Suprapubic skin (tissue), 4 donors: ENCODE results near the gene RANBP3L. TPM values are rescaled to one million over a fixed set of nuclear protein-coding genes. Genes with fewer than 3 reads are reported as not detected.

Experiments
- DNase-seq, 2 donors: peaks; one replicate each; pipeline ENCODE4 v3.0.0-alpha.2; 2019; ENCODE audit warnings: low spot score in 2 of 2
- H3K27ac ChIP-seq: fragments of 200-600 bp; sonication (generic); one replicate; pipeline ENCODE4 v1.5.1; 2019
- H3K27me3 ChIP-seq: fragments of 200-600 bp; sonication (generic); one replicate; pipeline ENCODE4 v1.5.1; 2019
- H3K36me3 ChIP-seq: fragments of 200-600 bp; sonication (generic); one replicate; pipeline ENCODE4 v1.5.1; 2019
- H3K4me1 ChIP-seq: fragments of 200-600 bp; sonication (generic); one replicate; pipeline ENCODE4 v1.5.1; 2019
- H3K4me3 ChIP-seq: fragments of 200-600 bp; sonication (generic); one replicate; pipeline ENCODE4 v1.5.1; 2019; ENCODE audit warnings: mild to moderate bottlenecking
- H3K9me3 ChIP-seq: fragments of 200-600 bp; sonication (generic); one replicate; pipeline ENCODE4 v1.5.1; 2019
- EP300 ChIP-seq: sonication (generic); formaldehyde crosslinking; IDR thresholded peaks from one replicate; pipeline ENCODE4 v1.6.1; 2017; ENCODE audit warnings: antibody characterized with exemption
- POLR2A ChIP-seq, 2 donors: fragments of 450-650 bp; IDR thresholded peaks; one replicate each; pipeline ENCODE4 v1.6.1; 2017; ENCODE audit warnings: antibody characterized with exemption in 2 of 2, mild to moderate bottlenecking in 2 of 2, moderate library complexity in 2 of 2
- POLR2AphosphoS5 ChIP-seq, 3 donors: sonication (generic); formaldehyde crosslinking; IDR thresholded peaks; one replicate each; pipeline ENCODE4 v1.6.1; 2017; ENCODE audit warnings: antibody characterized with exemption in 3 of 3
- WGBS: methylation state at CpG from one replicate; pipeline ENCODE4 v1.1.5; 2018; 5-methylcytosine and 5-hydroxymethylcytosine counted together
- total RNA-seq, 4 donors: library from RNA; depleted of rRNA; stranded (reverse); fragments of >200 nt; gene quantifications; one replicate each; pipeline ENCODE4 v1.1.0, GENCODE V29; 2016
- TF ChIP-seq, protein P1 (sequence below), 2 donors: fragments of 200-600 bp in 1 of 2; fragments of 450-650 bp in 1 of 2; sonication (generic) in 1 of 2; IDR thresholded peaks; one replicate each; pipeline ENCODE4 v1.5.1; 2016 to 2019; ENCODE audit warnings: antibody characterized with exemption in 2 of 2, mild to moderate bottlenecking in 1 of 2, moderate library complexity in 1 of 2

The RANBP3L gene
- total RNA-seq, 4 donors from 2014 or later: 0.95 to 2.8 (median 1.5) TPM

DNA sequence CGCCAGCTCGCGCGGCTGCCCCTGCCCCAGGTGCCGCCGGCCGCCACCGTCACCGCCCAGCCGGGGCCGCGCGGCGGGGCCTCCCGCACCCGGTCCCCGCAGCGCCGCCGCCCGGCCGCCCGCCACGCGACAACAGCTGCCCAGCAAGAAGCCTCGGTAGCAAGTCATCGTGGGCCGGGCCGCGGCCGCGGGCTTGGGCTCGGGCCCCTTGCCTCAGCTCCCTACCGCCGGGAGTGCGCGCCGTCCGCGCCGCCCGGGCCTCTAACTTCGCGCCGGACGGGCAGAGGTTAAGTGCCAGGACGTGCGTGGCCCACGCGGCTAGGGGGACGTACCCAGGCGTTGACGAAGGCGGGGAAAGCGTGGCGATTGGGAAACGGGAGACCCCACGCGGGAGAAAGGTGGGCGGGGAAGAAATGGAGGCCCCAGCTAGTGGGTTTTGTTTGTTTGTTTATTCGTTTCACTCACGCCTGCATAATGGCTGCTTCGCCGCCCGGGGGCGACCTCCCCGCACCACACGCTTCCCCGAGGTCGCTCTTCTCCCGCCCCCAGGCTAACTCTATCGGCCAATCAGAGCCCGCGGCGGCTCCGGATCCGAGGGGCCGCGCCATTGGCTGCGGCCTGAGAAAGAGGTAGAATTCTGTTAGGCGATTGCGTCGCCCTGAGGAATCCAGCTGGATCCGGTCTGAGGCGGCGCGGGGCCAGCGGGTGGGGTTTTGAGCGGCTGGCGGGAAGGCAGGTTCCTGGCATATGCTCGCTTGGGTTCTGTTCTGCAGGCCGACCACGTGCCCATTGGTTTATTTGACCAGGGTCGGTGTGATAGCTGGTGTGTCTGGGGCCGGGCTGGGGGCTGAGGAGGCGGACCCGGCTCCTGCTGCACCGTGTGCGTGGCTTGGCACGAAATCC lies 59.8 kb downstream of the RANBP3L start, which contains the start of gene NADK2:
TSS of gene NADK2 (minus strand) at position 295 of the 903 bp plus-strand sequence. CDS start at position 168, 127 bp downstream.
- no peaks in the 10 kb centered on the region for H3K36me3 ChIP-seq
- DNase-seq: peak; percentile 96 to 97
- H3K4me3 ChIP-seq: peak within 1 kb of the TSS; percentile 89
- TF ChIP-seq, protein P1, sequence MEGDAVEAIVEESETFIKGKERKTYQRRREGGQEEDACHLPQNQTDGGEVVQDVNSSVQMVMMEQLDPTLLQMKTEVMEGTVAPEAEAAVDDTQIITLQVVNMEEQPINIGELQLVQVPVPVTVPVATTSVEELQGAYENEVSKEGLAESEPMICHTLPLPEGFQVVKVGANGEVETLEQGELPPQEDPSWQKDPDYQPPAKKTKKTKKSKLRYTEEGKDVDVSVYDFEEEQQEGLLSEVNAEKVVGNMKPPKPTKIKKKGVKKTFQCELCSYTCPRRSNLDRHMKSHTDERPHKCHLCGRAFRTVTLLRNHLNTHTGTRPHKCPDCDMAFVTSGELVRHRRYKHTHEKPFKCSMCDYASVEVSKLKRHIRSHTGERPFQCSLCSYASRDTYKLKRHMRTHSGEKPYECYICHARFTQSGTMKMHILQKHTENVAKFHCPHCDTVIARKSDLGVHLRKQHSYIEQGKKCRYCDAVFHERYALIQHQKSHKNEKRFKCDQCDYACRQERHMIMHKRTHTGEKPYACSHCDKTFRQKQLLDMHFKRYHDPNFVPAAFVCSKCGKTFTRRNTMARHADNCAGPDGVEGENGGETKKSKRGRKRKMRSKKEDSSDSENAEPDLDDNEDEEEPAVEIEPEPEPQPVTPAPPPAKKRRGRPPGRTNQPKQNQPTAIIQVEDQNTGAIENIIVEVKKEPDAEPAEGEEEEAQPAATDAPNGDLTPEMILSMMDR (IDR thresholded peaks at IDR 0.05): peak; percentile 33 to 70
- TF ChIP-seq EP300: no peak
- peak; percentile 20 to 70 (median 63) for TF ChIP-seq POLR2AphosphoS5 (IDR thresholded peaks at IDR 0.05)
- peak; percentile 42 to 76 for TF ChIP-seq POLR2A (IDR thresholded peaks at IDR 0.05)
- no peaks in the 10 kb centered on the region for H3K27me3 ChIP-seq
- peaks cover 31% of the 10 kb centered on the region for H3K4me1 ChIP-seq
- H3K27ac ChIP-seq: peak within 1 kb of the TSS; percentile 95
- under 1% methylated on average over 53 of the region's 100 CpGs for WGBS
- H3K9me3 ChIP-seq: no peaks in the 10 kb centered on the region

DNA sequence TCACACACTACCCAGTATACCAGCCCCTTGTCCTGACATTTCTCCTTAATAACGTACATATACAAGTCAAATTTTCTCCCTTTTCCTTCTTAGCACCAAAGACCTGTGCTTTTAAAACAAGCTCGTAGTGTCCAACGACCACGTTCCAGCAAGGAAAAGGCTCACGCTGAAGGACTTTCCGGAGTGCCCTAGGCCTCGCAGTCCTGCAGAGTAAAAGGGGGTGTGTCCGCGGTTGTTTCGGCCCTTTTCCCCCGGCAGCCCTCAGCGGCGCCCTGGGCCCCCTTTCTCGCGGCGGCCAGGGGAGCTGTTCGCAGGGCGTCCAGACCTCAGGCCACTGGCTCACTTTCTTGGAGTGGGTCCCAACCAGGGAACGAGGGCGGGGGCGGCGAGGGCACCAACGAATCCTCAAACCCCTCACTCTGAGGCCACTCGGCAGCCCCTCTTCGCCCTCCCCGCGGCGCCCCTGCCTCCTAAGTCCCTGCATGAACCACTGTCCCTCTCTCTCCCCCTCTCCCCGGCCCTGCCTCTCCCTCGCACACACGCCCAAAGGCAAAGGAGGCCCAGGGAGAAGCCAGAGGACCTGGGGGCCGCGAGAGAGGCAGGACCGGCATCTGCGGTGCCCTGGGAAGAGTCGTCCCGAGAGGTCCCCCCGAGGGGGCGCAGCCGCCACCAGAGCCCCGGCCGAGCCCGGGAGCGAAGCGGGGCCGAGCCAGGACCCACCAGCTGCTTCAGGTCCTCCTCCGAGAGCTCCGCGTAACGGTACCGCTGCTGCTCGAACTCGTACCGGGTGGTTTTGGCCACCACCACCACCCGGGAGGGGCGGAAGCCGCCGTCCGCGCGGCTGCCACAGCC lies 60.7 kb downstream of the RANBP3L start:
- H3K9me3 ChIP-seq: no peaks in the 10 kb centered on the region
- peak; percentile 80 to 83 for DNase-seq
- peak overlapping the region; percentile 89 for H3K4me3 ChIP-seq
- H3K27ac ChIP-seq: peak overlapping the region; percentile 95
- peaks cover 31% of the 10 kb centered on the region for H3K4me1 ChIP-seq
- H3K36me3 ChIP-seq: no peaks in the 10 kb centered on the region
- no peaks in the 10 kb centered on the region for H3K27me3 ChIP-seq
- TF ChIP-seq, protein P1 (IDR thresholded peaks at IDR 0.05): no peak
- TF ChIP-seq POLR2AphosphoS5 (IDR thresholded peaks at IDR 0.05): no peak
- TF ChIP-seq POLR2A (IDR thresholded peaks at IDR 0.05): no peak
- no peak for TF ChIP-seq EP300
- WGBS: 0% methylated on average over 18 of the region's 61 CpGs

DNA sequence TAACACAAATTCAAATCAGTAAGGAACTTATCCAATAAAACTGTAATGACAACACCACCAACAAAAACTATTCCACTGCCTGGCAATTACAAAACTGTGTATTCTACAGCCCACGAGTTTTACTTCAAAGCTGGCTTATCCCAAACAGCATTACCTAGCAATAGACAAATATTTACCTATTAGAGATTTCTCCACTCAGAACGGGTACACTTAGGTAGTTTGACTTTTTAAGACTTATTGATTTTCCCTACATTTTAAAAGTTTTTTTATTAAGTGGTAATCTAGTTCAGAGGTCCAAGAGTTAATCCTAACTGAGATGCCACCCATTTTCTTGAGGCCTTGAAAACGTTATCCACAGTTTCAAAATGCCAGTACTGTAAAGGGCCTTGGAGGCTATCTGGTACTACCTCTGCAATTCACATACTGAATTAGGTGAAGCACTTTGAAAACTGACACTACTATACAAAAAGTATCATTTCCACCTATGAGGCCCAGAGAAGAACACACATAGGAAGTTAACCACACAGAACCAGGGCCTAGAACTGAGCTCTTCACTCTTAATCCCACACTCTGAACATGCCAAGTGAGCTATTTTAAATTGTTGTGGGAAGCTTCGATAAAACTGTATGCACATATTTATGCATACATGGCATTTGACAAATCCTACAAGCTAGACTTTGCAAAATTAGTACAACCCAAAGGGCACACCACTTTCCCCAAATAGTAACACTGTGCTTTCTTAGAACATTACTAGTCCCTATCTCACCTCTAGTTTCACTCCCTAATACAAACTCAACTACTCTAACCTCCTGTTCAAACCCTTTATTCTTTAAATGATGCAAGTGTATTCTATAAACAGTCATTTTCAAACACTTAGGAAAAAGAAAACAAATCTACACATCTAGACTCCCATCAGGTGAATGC lies 62.1 kb downstream of the RANBP3L start:
- no peak overlapping the region for H3K27ac ChIP-seq

DNA sequence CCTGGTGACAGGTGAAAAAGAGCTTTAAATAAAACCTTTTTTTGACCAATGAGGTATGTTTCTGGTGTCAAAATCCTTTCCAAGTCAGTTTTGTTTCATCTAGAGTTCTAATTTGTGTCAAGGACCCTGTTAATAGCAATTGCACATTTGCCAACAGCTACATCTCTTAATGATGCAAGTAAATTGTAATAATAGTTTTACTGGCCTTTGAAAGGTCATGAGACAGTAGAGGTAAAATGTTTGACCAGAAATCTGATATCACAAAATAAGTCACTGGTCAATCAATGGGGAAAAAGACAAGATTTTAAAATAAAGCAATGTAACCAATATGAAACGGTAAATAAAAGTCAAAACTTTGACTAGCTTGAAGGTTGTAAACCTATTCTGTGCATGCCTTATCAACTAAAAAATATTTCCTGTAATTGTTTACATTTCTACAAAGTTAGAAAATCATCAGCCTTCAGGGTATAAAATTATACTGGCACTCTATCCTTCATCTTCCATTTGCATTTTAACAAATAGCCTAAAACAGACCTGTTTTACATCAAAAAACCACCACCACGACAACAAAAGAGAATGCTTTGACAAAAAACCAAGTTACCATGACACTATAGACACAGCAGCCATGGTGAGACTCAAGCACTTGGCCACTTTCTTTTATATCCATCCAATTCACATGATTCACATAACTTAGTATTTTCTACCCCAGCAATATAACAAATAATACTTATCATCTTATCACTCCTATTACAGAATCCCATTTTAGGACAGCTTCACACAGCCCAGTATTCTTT lies 63.0 kb downstream of the RANBP3L start:
- H3K4me1 ChIP-seq: peaks cover 31% of the 10 kb centered on the region
- TF ChIP-seq POLR2AphosphoS5 (IDR thresholded peaks at IDR 0.05) (no peak), EP300 (no peak)
- TF ChIP-seq, protein P1 (IDR thresholded peaks at IDR 0.05): no peak

More for the DNA sequence above, 62.1 kb downstream of the RANBP3L start:
- DNase-seq: no peak
- Histone ChIP-seq H3K9me3 (no peaks in the 10 kb centered on the region), H3K4me3 (peak overlapping the region; percentile 89), H3K27me3 (no peaks in the 10 kb centered on the region), H3K36me3 (no peaks in the 10 kb centered on the region), H3K4me1 (peaks cover 31% of the 10 kb centered on the region)
- WGBS: 26% methylated on average over 4 of the region's 4 CpGs
- TF ChIP-seq POLR2AphosphoS5 (IDR thresholded peaks at IDR 0.05): no peak
- TF ChIP-seq EP300: no peak
- TF ChIP-seq, protein P1 (IDR thresholded peaks at IDR 0.05): no peak
- no peak for TF ChIP-seq POLR2A (IDR thresholded peaks at IDR 0.05)

More for the DNA sequence above, 63.0 kb downstream of the RANBP3L start:
- DNase-seq: no peak
- Histone ChIP-seq H3K27ac (no peak overlapping the region), H3K36me3 (no peaks in the 10 kb centered on the region), H3K9me3 (no peaks in the 10 kb centered on the region), H3K27me3 (no peaks in the 10 kb centered on the region), H3K4me3 (no peak overlapping the region)
- 60% methylated on average over 2 of the region's 2 CpGs for WGBS
